Measurements from ENCODE around the gene FAM241A.
"Not testable (repeated sequence)": the region's sequence is repeated elsewhere in the genome, so short reads cannot be mapped to it uniquely, and the experiment has no call there.

DNA sequence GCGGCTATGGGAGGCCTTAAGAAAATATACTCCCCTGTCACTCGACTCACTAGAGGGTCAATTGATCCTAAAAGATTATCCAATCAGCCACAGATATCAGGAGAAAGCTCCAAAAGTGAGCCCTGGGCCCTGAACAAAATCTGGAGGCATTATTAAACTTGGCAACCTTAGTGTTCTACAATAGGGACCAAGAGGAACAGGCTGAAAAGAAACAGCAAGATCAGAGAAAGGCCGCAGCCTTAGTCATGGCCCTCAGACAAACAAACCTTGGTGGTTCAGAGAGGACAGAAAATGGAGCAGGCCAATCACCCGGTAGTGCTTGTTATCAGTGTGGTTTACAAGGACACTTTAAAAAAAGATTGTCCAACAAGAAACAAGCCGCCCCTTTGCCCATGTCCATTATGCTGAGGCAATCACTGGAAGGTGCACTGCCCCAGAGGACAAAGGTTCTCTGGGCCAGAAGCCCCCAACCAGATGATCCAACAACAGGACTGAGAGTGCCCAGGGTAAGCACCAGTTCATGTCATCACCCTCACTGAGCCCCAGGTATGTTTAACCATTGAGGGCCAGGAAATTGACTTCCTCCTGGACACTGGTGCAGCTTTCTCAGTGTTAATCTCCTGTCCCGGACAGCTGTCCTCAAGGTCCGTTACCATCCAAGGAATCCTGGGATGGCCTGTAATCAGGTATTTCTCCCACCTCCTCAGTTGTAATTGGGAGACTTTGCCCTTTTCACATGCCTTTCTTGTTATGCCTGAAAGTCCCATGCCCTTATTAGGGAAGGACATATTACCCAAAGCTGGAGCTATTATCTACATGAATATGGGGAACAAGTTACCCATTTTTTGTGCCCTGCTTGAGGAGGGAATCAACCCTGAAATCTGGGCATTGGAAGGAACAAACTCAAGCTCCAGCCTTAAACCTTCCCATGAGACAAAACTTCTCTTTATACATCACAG is 63.2 kb downstream of the FAM241A start:
- TF ChIP-seq, protein P1, sequence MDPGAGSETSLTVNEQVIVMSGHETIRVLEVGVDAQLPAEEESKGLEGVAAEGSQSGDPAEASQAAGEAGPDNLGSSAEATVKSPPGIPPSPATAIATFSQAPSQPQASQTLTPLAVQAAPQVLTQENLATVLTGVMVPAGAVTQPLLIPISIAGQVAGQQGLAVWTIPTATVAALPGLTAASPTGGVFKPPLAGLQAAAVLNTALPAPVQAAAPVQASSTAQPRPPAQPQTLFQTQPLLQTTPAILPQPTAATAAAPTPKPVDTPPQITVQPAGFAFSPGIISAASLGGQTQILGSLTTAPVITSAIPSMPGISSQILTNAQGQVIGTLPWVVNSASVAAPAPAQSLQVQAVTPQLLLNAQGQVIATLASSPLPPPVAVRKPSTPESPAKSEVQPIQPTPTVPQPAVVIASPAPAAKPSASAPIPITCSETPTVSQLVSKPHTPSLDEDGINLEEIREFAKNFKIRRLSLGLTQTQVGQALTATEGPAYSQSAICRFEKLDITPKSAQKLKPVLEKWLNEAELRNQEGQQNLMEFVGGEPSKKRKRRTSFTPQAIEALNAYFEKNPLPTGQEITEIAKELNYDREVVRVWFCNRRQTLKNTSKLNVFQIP (CRISPR knock-in tag; IDR thresholded peaks at IDR 0.05; ENCODE audit: borderline replicate concordance, low read depth) = not testable (repeated sequence)
- TF ChIP-seq, protein P2, sequence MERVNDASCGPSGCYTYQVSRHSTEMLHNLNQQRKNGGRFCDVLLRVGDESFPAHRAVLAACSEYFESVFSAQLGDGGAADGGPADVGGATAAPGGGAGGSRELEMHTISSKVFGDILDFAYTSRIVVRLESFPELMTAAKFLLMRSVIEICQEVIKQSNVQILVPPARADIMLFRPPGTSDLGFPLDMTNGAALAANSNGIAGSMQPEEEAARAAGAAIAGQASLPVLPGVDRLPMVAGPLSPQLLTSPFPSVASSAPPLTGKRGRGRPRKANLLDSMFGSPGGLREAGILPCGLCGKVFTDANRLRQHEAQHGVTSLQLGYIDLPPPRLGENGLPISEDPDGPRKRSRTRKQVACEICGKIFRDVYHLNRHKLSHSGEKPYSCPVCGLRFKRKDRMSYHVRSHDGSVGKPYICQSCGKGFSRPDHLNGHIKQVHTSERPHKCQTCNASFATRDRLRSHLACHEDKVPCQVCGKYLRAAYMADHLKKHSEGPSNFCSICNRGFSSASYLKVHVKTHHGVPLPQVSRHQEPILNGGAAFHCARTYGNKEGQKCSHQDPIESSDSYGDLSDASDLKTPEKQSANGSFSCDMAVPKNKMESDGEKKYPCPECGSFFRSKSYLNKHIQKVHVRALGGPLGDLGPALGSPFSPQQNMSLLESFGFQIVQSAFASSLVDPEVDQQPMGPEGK (CRISPR knock-in tag; IDR thresholded peaks at IDR 0.05; ENCODE audit: borderline replicate concordance) = not testable (repeated sequence)
- TF ChIP-seq ZFP30 (CRISPR knock-in tag; IDR thresholded peaks at IDR 0.05); ZNF565 (CRISPR knock-in tag; conservative IDR thresholded peaks at IDR 0.05; ENCODE audit: low read depth); ZNF70 (CRISPR knock-in tag; IDR thresholded peaks at IDR 0.05); ISL1 (CRISPR knock-in tag; IDR thresholded peaks at IDR 0.05); GLIS3 (CRISPR knock-in tag; IDR thresholded peaks at IDR 0.05); ZFP3 (CRISPR knock-in tag; IDR thresholded peaks at IDR 0.05); RARB (CRISPR knock-in tag; IDR thresholded peaks at IDR 0.05); CSDC2 (CRISPR knock-in tag; IDR thresholded peaks at IDR 0.05): not testable (repeated sequence)
- TF ChIP-seq, protein P3, sequence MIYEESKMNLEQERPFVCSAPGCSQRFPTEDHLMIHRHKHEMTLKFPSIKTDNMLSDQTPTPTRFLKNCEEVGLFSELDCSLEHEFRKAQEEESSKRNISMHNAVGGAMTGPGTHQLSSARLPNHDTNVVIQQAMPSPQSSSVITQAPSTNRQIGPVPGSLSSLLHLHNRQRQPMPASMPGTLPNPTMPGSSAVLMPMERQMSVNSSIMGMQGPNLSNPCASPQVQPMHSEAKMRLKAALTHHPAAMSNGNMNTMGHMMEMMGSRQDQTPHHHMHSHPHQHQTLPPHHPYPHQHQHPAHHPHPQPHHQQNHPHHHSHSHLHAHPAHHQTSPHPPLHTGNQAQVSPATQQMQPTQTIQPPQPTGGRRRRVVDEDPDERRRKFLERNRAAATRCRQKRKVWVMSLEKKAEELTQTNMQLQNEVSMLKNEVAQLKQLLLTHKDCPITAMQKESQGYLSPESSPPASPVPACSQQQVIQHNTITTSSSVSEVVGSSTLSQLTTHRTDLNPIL (CRISPR knock-in tag; IDR thresholded peaks at IDR 0.05; ENCODE audit: low read depth) = not testable (repeated sequence)
- TF ChIP-seq, protein P4, sequence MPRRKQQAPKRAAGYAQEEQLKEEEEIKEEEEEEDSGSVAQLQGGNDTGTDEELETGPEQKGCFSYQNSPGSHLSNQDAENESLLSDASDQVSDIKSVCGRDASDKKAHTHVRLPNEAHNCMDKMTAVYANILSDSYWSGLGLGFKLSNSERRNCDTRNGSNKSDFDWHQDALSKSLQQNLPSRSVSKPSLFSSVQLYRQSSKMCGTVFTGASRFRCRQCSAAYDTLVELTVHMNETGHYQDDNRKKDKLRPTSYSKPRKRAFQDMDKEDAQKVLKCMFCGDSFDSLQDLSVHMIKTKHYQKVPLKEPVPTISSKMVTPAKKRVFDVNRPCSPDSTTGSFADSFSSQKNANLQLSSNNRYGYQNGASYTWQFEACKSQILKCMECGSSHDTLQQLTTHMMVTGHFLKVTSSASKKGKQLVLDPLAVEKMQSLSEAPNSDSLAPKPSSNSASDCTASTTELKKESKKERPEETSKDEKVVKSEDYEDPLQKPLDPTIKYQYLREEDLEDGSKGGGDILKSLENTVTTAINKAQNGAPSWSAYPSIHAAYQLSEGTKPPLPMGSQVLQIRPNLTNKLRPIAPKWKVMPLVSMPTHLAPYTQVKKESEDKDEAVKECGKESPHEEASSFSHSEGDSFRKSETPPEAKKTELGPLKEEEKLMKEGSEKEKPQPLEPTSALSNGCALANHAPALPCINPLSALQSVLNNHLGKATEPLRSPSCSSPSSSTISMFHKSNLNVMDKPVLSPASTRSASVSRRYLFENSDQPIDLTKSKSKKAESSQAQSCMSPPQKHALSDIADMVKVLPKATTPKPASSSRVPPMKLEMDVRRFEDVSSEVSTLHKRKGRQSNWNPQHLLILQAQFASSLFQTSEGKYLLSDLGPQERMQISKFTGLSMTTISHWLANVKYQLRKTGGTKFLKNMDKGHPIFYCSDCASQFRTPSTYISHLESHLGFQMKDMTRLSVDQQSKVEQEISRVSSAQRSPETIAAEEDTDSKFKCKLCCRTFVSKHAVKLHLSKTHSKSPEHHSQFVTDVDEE (CRISPR knock-in tag; IDR thresholded peaks at IDR 0.05) = not testable (repeated sequence)

All from SK-N-SH treated with all-trans-retinoic acid at 6 μM for 48 hours (cell line).